WTC11 (cell line): Measurements from ENCODE around the gene SLC25A21. TPM values are rescaled to one million over a fixed set of nuclear protein-coding genes. Genes with fewer than 3 reads are reported as not detected.

ENCODE experiments used
- ATAC-seq: fragments of 200-7000 bp; cut with Tn5 transposase; 2 replicates; pipeline ENCODE4 v1.10.0; 2021; ENCODE audit warnings: mild to moderate bottlenecking, moderate library complexity
- CTCF ChIA-PET: fragments of 300-600 bp; sonication (Branson Sonifier 250); formaldehyde crosslinking; loops from one replicate; lab custom pipeline; 2021; ENCODE audit warnings: antibody characterized with exemption; lab: Charles Lee
- POLR2A ChIA-PET: fragments of 350-600 bp; sonication (Branson Sonifier 250); formaldehyde crosslinking; loops from one replicate; lab custom pipeline; 2021; ENCODE audit warnings: antibody characterized with exemption; lab: Charles Lee
- DNase-seq: peaks from one replicate; pipeline ENCODE4 v3.0.0; 2021; ENCODE audit warnings: low spot score
- H3K27ac Mint-ChIP-seq: 2 replicates; pipeline ENCODE4 v1.8.0; 2021; ENCODE audit warnings: mixed read lengths
- H3K27me3 Mint-ChIP-seq: 2 replicates; pipeline ENCODE4 v1.8.0; 2021; ENCODE audit warnings: low read depth, mild to moderate bottlenecking, moderate library complexity, mixed read lengths
- H3K36me3 Mint-ChIP-seq: 2 replicates; pipeline ENCODE4 v1.8.0; 2021; ENCODE audit warnings: mixed read lengths
- H3K4me1 Mint-ChIP-seq: 2 replicates; pipeline ENCODE4 v1.8.0; 2022; ENCODE audit warnings: mixed read lengths
- H3K4me3 Mint-ChIP-seq: 2 replicates; pipeline ENCODE4 v1.8.0; 2021; ENCODE audit warnings: mild to moderate bottlenecking, moderate library complexity, mixed read lengths
- H3K9me3 Mint-ChIP-seq: 2 replicates; pipeline ENCODE4 v1.8.0; 2021; ENCODE audit warnings: mixed read lengths
- AR ChIP-seq: fragments of 250-450 bp; sonication (Bioruptor Pico); IDR thresholded peaks from 2 replicates; pipeline ENCODE4 v1.9.0; 2021; ENCODE audit warnings: mild to moderate bottlenecking
- ELF4 ChIP-seq: sonication (generic); formaldehyde crosslinking; IDR thresholded peaks from 2 replicates; pipeline ENCODE4 v1.8.1; 2022; ENCODE audit warnings: low read depth, mild to moderate bottlenecking, moderate library complexity, missing genetic modification reagents
- FOXK1 ChIP-seq: sonication (generic); formaldehyde crosslinking; IDR thresholded peaks from 2 replicates; pipeline ENCODE4 v1.8.0; 2022; ENCODE audit warnings: mild to moderate bottlenecking, moderate library complexity, missing genetic modification reagents
- GABPB1 ChIP-seq: sonication (generic); formaldehyde crosslinking; IDR thresholded peaks from 2 replicates; pipeline ENCODE4 v1.8.1; 2023; ENCODE audit warnings: mild to moderate bottlenecking, missing genetic modification reagents
- HMGXB4 ChIP-seq: sonication (generic); formaldehyde crosslinking; IDR thresholded peaks from 2 replicates; pipeline ENCODE4 v1.8.1; 2023; ENCODE audit warnings: mild to moderate bottlenecking, moderate library complexity, missing genetic modification reagents
- JAZF1 ChIP-seq: fragments of 250-450 bp; sonication (Bioruptor Pico); IDR thresholded peaks from 2 replicates; pipeline ENCODE4 v1.9.0; 2021; ENCODE audit warnings: moderate library complexity, mild to moderate bottlenecking, inconsistent platforms
- KAT7 ChIP-seq: sonication (generic); formaldehyde crosslinking; IDR thresholded peaks from 2 replicates; pipeline ENCODE4 v1.8.1; 2023; ENCODE audit warnings: missing genetic modification reagents, mild to moderate bottlenecking, borderline replicate concordance
- MYBL2 ChIP-seq: sonication (generic); formaldehyde crosslinking; IDR thresholded peaks from 2 replicates; pipeline ENCODE4 v1.8.1; 2023; ENCODE audit warnings: mild to moderate bottlenecking, moderate library complexity, missing genetic modification reagents
- NR2C2 ChIP-seq: sonication (generic); formaldehyde crosslinking; IDR thresholded peaks from 2 replicates; pipeline ENCODE4 v1.8.0; 2022; ENCODE audit warnings: mild to moderate bottlenecking, missing genetic modification reagents
- PRDM15 ChIP-seq: sonication (generic); formaldehyde crosslinking; IDR thresholded peaks from 2 replicates; pipeline ENCODE4 v1.8.0; 2022; ENCODE audit warnings: missing genetic modification reagents
- PRRX2 ChIP-seq: fragments of 250-450 bp; sonication (Bioruptor Pico); IDR thresholded peaks from 2 replicates; pipeline ENCODE4 v1.8.0; 2021; ENCODE audit warnings: mild to moderate bottlenecking
- SOX15 ChIP-seq: fragments of 250-450 bp; sonication (Bioruptor Pico); IDR thresholded peaks from 2 replicates; pipeline ENCODE4 v1.9.0; 2021; ENCODE audit warnings: mild to moderate bottlenecking
- TP53 ChIP-seq: sonication (generic); formaldehyde crosslinking; IDR thresholded peaks from 2 replicates; pipeline ENCODE4 v1.8.1; 2023; ENCODE audit warnings: mild to moderate bottlenecking, missing genetic modification reagents
- ZMAT4 ChIP-seq: fragments of 250-450 bp; sonication (Bioruptor Pico); IDR thresholded peaks from 2 replicates; pipeline ENCODE4 v1.9.0; 2021; ENCODE audit warnings: mild to moderate bottlenecking
- ZNF121 ChIP-seq: sonication (generic); formaldehyde crosslinking; IDR thresholded peaks from 2 replicates; pipeline ENCODE4 v1.8.0; 2023; ENCODE audit warnings: missing genetic modification reagents
- ZNF219 ChIP-seq: sonication (generic); formaldehyde crosslinking; IDR thresholded peaks from 2 replicates; pipeline ENCODE4 v1.8.0; 2023; ENCODE audit warnings: missing genetic modification reagents, mild to moderate bottlenecking, borderline replicate concordance
- ZNF416 ChIP-seq: fragments of 250-450 bp; sonication (Bioruptor Pico); IDR thresholded peaks from 2 replicates; pipeline ENCODE4 v1.9.0; 2021; ENCODE audit warnings: mild to moderate bottlenecking, inconsistent platforms
- total RNA-seq: library from RNA; stranded (reverse); gene quantifications from 3 replicates; pipeline ENCODE4 v1.2.3, GENCODE V29; 2021
- TF ChIP-seq, protein P1 (sequence below): sonication (generic); formaldehyde crosslinking; IDR thresholded peaks from 2 replicates; pipeline ENCODE4 v1.8.1; 2022; ENCODE audit warnings: mild to moderate bottlenecking, moderate library complexity, missing genetic modification reagents
- TF ChIP-seq, protein P2 (sequence below): fragments of 250-450 bp; sonication (Bioruptor Pico); IDR thresholded peaks from 2 replicates; pipeline ENCODE4 v1.8.0; 2021; ENCODE audit warnings: mild to moderate bottlenecking
- TF ChIP-seq, protein P3 (sequence below): sonication (generic); formaldehyde crosslinking; conservative IDR thresholded peaks from 2 replicates; pipeline ENCODE4 v1.8.1; 2023; ENCODE audit warnings: mild to moderate bottlenecking, low read depth, missing genetic modification reagents, moderate library complexity

The SLC25A21 gene
- total RNA-seq, 1 experiment from 2014 or later: 8.2 TPM

DNA sequence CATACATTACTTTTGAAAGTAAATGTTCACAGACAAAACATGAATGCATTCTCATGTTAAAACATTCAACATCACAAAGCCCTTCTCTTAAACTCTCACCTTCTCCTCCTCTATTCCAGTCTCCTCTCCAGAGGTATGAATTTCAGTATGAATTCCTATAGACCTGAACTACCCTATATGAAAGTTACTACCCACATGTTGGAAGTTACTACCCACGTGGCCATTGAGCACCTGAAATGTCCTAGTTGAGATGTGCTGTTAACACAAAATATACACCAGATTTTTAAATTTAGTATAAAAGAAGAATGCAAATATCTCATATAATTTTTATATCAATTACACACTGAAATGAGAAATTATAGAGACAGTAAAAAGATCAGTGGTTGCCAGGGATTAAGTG lies 450.5 kb downstream of the SLC25A21 start:
- CTCF ChIA-PET: no interaction called here
- H3K9me3 Mint-ChIP-seq: no peaks in the 10 kb centered on the region
- no peak for DNase-seq
- POLR2A ChIA-PET: no interaction called here
- H3K4me3 Mint-ChIP-seq: no peak overlapping the region
- ATAC-seq: no peak
- H3K27me3 Mint-ChIP-seq: no peaks in the 10 kb centered on the region
- no peaks in the 10 kb centered on the region for H3K36me3 Mint-ChIP-seq
- peaks cover 23% of the 10 kb centered on the region for H3K4me1 Mint-ChIP-seq
- H3K27ac Mint-ChIP-seq: no peak overlapping the region
- TF ChIP-seq SOX15 (CRISPR knock-in tag): no peak
- no peak for TF ChIP-seq KAT7 (CRISPR knock-in tag)
- no peak for TF ChIP-seq HMGXB4
- TF ChIP-seq, protein P1, sequence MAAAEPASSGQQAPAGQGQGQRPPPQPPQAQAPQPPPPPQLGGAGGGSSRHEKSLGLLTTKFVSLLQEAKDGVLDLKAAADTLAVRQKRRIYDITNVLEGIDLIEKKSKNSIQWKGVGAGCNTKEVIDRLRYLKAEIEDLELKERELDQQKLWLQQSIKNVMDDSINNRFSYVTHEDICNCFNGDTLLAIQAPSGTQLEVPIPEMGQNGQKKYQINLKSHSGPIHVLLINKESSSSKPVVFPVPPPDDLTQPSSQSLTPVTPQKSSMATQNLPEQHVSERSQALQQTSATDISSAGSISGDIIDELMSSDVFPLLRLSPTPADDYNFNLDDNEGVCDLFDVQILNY (CRISPR knock-in tag): no peak
- TF ChIP-seq ZNF416 (CRISPR knock-in tag): no peak
- TF ChIP-seq ZNF219 (CRISPR knock-in tag): no peak
- TF ChIP-seq AR (CRISPR knock-in tag): no peak
- TF ChIP-seq ZMAT4 (CRISPR knock-in tag): no peak
- TF ChIP-seq TP53: no peak

- Mint-ChIP-seq H3K36me3 (no peaks in the 10 kb centered on the region), H3K27me3 (no peaks in the 10 kb centered on the region), H3K9me3 (no peaks in the 10 kb centered on the region), H3K4me1 (peaks cover 27% of the 10 kb centered on the region), H3K27ac (no peak overlapping the region), H3K4me3 (no peak overlapping the region)
- CTCF ChIA-PET: no interaction called here
- no peak for DNase-seq
- TF ChIP-seq, protein P2, sequence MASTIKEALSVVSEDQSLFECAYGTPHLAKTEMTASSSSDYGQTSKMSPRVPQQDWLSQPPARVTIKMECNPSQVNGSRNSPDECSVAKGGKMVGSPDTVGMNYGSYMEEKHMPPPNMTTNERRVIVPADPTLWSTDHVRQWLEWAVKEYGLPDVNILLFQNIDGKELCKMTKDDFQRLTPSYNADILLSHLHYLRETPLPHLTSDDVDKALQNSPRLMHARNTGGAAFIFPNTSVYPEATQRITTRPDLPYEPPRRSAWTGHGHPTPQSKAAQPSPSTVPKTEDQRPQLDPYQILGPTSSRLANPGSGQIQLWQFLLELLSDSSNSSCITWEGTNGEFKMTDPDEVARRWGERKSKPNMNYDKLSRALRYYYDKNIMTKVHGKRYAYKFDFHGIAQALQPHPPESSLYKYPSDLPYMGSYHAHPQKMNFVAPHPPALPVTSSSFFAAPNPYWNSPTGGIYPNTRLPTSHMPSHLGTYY (CRISPR knock-in tag): no peak
- TF ChIP-seq GABPB1 (CRISPR knock-in tag): no peak
- TF ChIP-seq JAZF1 (CRISPR knock-in tag): no peak
- no peak for TF ChIP-seq PRDM15 (CRISPR knock-in tag)
- TF ChIP-seq FOXK1 (CRISPR knock-in tag): no peak
- TF ChIP-seq PRRX2: no peak
- TF ChIP-seq ELF4 (CRISPR knock-in tag): no peak
- no peak for TF ChIP-seq NR2C2 (CRISPR knock-in tag)
- TF ChIP-seq, protein P3, sequence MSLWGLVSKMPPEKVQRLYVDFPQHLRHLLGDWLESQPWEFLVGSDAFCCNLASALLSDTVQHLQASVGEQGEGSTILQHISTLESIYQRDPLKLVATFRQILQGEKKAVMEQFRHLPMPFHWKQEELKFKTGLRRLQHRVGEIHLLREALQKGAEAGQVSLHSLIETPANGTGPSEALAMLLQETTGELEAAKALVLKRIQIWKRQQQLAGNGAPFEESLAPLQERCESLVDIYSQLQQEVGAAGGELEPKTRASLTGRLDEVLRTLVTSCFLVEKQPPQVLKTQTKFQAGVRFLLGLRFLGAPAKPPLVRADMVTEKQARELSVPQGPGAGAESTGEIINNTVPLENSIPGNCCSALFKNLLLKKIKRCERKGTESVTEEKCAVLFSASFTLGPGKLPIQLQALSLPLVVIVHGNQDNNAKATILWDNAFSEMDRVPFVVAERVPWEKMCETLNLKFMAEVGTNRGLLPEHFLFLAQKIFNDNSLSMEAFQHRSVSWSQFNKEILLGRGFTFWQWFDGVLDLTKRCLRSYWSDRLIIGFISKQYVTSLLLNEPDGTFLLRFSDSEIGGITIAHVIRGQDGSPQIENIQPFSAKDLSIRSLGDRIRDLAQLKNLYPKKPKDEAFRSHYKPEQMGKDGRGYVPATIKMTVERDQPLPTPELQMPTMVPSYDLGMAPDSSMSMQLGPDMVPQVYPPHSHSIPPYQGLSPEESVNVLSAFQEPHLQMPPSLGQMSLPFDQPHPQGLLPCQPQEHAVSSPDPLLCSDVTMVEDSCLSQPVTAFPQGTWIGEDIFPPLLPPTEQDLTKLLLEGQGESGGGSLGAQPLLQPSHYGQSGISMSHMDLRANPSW (CRISPR knock-in tag): no peak
- TF ChIP-seq MYBL2 (CRISPR knock-in tag): no peak
- no peak for TF ChIP-seq ZNF121 (CRISPR knock-in tag)
- ATAC-seq: no peak
- POLR2A ChIA-PET: no interaction called here
Measured at GRCh38 chr14:36720657-36721056, 451.7 kb downstream of the SLC25A21 start.
